WTC11 (cell line): ENCODE results near the gene ATP8B4. TPM values are rescaled to one million over a fixed set of nuclear protein-coding genes. Genes with fewer than 3 reads are reported as not detected.

ENCODE experiments used
- ATAC-seq: fragments of 200-7000 bp; cut with Tn5 transposase; 2 replicates; pipeline ENCODE4 v1.10.0; 2021; ENCODE audit warnings: mild to moderate bottlenecking, moderate library complexity
- CTCF ChIA-PET: fragments of 300-600 bp; sonication (Branson Sonifier 250); formaldehyde crosslinking; loops from one replicate; lab custom pipeline; 2021; ENCODE audit warnings: antibody characterized with exemption; lab: Charles Lee
- POLR2A ChIA-PET: fragments of 350-600 bp; sonication (Branson Sonifier 250); formaldehyde crosslinking; loops from one replicate; lab custom pipeline; 2021; ENCODE audit warnings: antibody characterized with exemption; lab: Charles Lee
- DNase-seq: peaks from one replicate; pipeline ENCODE4 v3.0.0; 2021; ENCODE audit warnings: low spot score
- H3K27ac Mint-ChIP-seq: 2 replicates; pipeline ENCODE4 v1.8.0; 2021; ENCODE audit warnings: mixed read lengths
- H3K27me3 Mint-ChIP-seq: 2 replicates; pipeline ENCODE4 v1.8.0; 2021; ENCODE audit warnings: low read depth, mild to moderate bottlenecking, moderate library complexity, mixed read lengths
- H3K36me3 Mint-ChIP-seq: 2 replicates; pipeline ENCODE4 v1.8.0; 2021; ENCODE audit warnings: mixed read lengths
- H3K4me1 Mint-ChIP-seq: 2 replicates; pipeline ENCODE4 v1.8.0; 2022; ENCODE audit warnings: mixed read lengths
- H3K4me3 Mint-ChIP-seq: 2 replicates; pipeline ENCODE4 v1.8.0; 2021; ENCODE audit warnings: mild to moderate bottlenecking, moderate library complexity, mixed read lengths
- H3K9me3 Mint-ChIP-seq: 2 replicates; pipeline ENCODE4 v1.8.0; 2021; ENCODE audit warnings: mixed read lengths
- ARID4B ChIP-seq: sonication (generic); formaldehyde crosslinking; IDR thresholded peaks from 2 replicates; pipeline ENCODE4 v1.8.0; 2023; ENCODE audit warnings: missing genetic modification reagents, mild to moderate bottlenecking, borderline replicate concordance
- ATF1 ChIP-seq: sonication (generic); formaldehyde crosslinking; IDR thresholded peaks from 2 replicates; pipeline ENCODE4 v1.8.1; 2023; ENCODE audit warnings: mild to moderate bottlenecking, moderate library complexity, missing genetic modification reagents
- ATF2 ChIP-seq: sonication (generic); formaldehyde crosslinking; IDR thresholded peaks from 2 replicates; pipeline ENCODE4 v1.8.1; 2022; ENCODE audit warnings: low read depth, missing genetic modification reagents, borderline replicate concordance
- CDX4 ChIP-seq: fragments of 250-450 bp; sonication (Bioruptor Pico); IDR thresholded peaks from 2 replicates; pipeline ENCODE4 v1.9.0; 2021; ENCODE audit warnings: moderate library complexity, mild to moderate bottlenecking, inconsistent platforms, borderline replicate concordance
- CTCF ChIP-seq: fragments of 200-600 bp; IDR thresholded peaks from 2 replicates; pipeline ENCODE4 v1.8.0; 2022; ENCODE audit warnings: antibody characterized with exemption
- E2F5 ChIP-seq: sonication (generic); formaldehyde crosslinking; IDR thresholded peaks from 2 replicates; pipeline ENCODE4 v1.8.1; 2022; ENCODE audit warnings: mild to moderate bottlenecking, moderate library complexity, missing genetic modification reagents
- FOXP4 ChIP-seq: sonication (generic); formaldehyde crosslinking; IDR thresholded peaks from 2 replicates; pipeline ENCODE4 v1.8.0; 2022; ENCODE audit warnings: mild to moderate bottlenecking, missing genetic modification reagents
- IRF1 ChIP-seq: sonication (generic); formaldehyde crosslinking; IDR thresholded peaks from 2 replicates; pipeline ENCODE4 v1.8.0; 2023; ENCODE audit warnings: missing genetic modification reagents
- JUN ChIP-seq: sonication (generic); formaldehyde crosslinking; IDR thresholded peaks from 2 replicates; pipeline ENCODE4 v1.8.0; 2023; ENCODE audit warnings: mild to moderate bottlenecking, missing genetic modification reagents
- MXD4 ChIP-seq: fragments of 250-450 bp; sonication (Bioruptor Pico); IDR thresholded peaks from 2 replicates; pipeline ENCODE4 v1.8.0; 2021; ENCODE audit warnings: mild to moderate bottlenecking, moderate library complexity, borderline replicate concordance
- NFYB ChIP-seq: sonication (generic); formaldehyde crosslinking; conservative IDR thresholded peaks from 2 replicates; pipeline ENCODE4 v1.8.0; 2022; ENCODE audit warnings: low read depth, missing genetic modification reagents
- PREB ChIP-seq: sonication (generic); formaldehyde crosslinking; IDR thresholded peaks from 2 replicates; pipeline ENCODE4 v1.8.1; 2022; ENCODE audit warnings: mild to moderate bottlenecking, missing genetic modification reagents, moderate library complexity, borderline replicate concordance
- SMAD3 ChIP-seq: sonication (generic); formaldehyde crosslinking; IDR thresholded peaks from 2 replicates; pipeline ENCODE4 v1.8.0; 2022; ENCODE audit warnings: missing genetic modification reagents, mild to moderate bottlenecking, borderline replicate concordance
- SMAD4 ChIP-seq: sonication (generic); formaldehyde crosslinking; IDR thresholded peaks from 2 replicates; pipeline ENCODE4 v1.8.0; 2022; ENCODE audit warnings: mild to moderate bottlenecking, missing genetic modification reagents
- TP53 ChIP-seq: sonication (generic); formaldehyde crosslinking; IDR thresholded peaks from 2 replicates; pipeline ENCODE4 v1.8.1; 2023; ENCODE audit warnings: mild to moderate bottlenecking, missing genetic modification reagents
- ZBTB21 ChIP-seq: sonication (generic); formaldehyde crosslinking; IDR thresholded peaks from 2 replicates; pipeline ENCODE4 v1.8.1; 2023; ENCODE audit warnings: mild to moderate bottlenecking, missing genetic modification reagents, borderline replicate concordance
- ZBTB43 ChIP-seq: sonication (generic); formaldehyde crosslinking; IDR thresholded peaks from 2 replicates; pipeline ENCODE4 v1.8.1; 2023; ENCODE audit warnings: mild to moderate bottlenecking, missing genetic modification reagents
- ZNF138 ChIP-seq: sonication (generic); formaldehyde crosslinking; conservative IDR thresholded peaks from 2 replicates; pipeline ENCODE4 v1.8.1; 2022; ENCODE audit warnings: mild to moderate bottlenecking, moderate library complexity, missing genetic modification reagents
- ZNF671 ChIP-seq: fragments of 250-450 bp; sonication (Bioruptor Pico); IDR thresholded peaks from 2 replicates; pipeline ENCODE4 v1.8.0; 2021; ENCODE audit warnings: mild to moderate bottlenecking
- total RNA-seq: library from RNA; stranded (reverse); gene quantifications from 3 replicates; pipeline ENCODE4 v1.2.3, GENCODE V29; 2021

ATP8B4 gene
- total RNA-seq, 1 experiment from 2014 or later: 0.37 TPM

- peak overlapping the region; percentile 17; the same call in 1 of the 2 replicates for H3K27ac Mint-ChIP-seq
- ChIA-PET POLR2A (no interaction called here), CTCF (interaction anchor here (0.5 to 2.2 kb wide), 26 partner anchors 13 to 597 kb away, joined by 3 to 18 read pairs (median 4); partner anchors contain the start of gene FGF7)
- H3K27me3 Mint-ChIP-seq: peaks cover 5% of the 10 kb centered on the region
- H3K4me3 Mint-ChIP-seq: no peak overlapping the region
- peak; percentile 38 for TF ChIP-seq CTCF
- no peak for TF ChIP-seq FOXP4 (CRISPR knock-in tag)
- no peak for TF ChIP-seq IRF1
- TF ChIP-seq CDX4: no peak
- no peak for TF ChIP-seq E2F5 (CRISPR knock-in tag)
- no peak for TF ChIP-seq PREB (CRISPR knock-in tag)
- TF ChIP-seq ZBTB21 (CRISPR knock-in tag): no peak
- TF ChIP-seq ZNF138 (CRISPR knock-in tag): no peak
- ATAC-seq (peak; percentile 100), DNase-seq (peak; percentile 53)
- H3K36me3 Mint-ChIP-seq: peaks cover 7% of the 10 kb centered on the region
- peaks cover 16% of the 10 kb centered on the region for H3K9me3 Mint-ChIP-seq
- H3K4me1 Mint-ChIP-seq: peaks cover 6% of the 10 kb centered on the region
These were observed 286.5 kb downstream of the ATP8B4 start for GRCh38 chr15:49832511-49832910.

GRCh38 chr15:49831206-49831965, 287.6 kb downstream of the ATP8B4 start:
- Mint-ChIP-seq H3K9me3 (peaks cover 13% of the 10 kb centered on the region), H3K36me3 (peaks cover 7% of the 10 kb centered on the region; the same call in 1 of the 2 replicates), H3K4me3 (no peak overlapping the region), H3K27ac (no peak overlapping the region; the same call in 1 of the 2 replicates), H3K27me3 (peaks cover 3% of the 10 kb centered on the region), H3K4me1 (peaks cover 6% of the 10 kb centered on the region)
- ChIA-PET CTCF (interaction anchor here (1.1 to 2.2 kb wide), 5 partner anchors 16 to 209 kb away, joined by 3 to 15 read pairs (median 5); no protein-coding TSS in a partner anchor), POLR2A (no interaction called here)
- no peak for ATAC-seq
- no peak for DNase-seq
- no peak for TF ChIP-seq SMAD3 (CRISPR knock-in tag)
- no peak for TF ChIP-seq ZNF671 (CRISPR knock-in tag)
- no peak for TF ChIP-seq ARID4B (CRISPR knock-in tag)
- TF ChIP-seq JUN (CRISPR knock-in tag): no peak
- TF ChIP-seq ZBTB43 (CRISPR knock-in tag): no peak
- TF ChIP-seq ATF1 (CRISPR knock-in tag): no peak
- no peak for TF ChIP-seq SMAD4 (CRISPR knock-in tag)
- TF ChIP-seq ATF2: no peak
- TF ChIP-seq TP53 (CRISPR knock-in tag): no peak
- TF ChIP-seq MXD4: no peak
- TF ChIP-seq NFYB: no peak
